PFSK-1 (cell line): Measurements from ENCODE around the gene EIF2AK3.

Source experiments
- FOXP2 ChIP-seq: optimal IDR thresholded peaks from 2 replicates; pipeline ENCODE3; 2011; ENCODE audit warnings: borderline replicate concordance, control low read depth, inconsistent platforms; ENCODE audit not compliant: insufficient read depth; ENCODE audit errors: extremely low read length, extremely low read depth
- POLR2AphosphoS5 ChIP-seq: IDR thresholded peaks from 2 replicates; pipeline ENCODE4 v1.6.1; 2012; ENCODE audit warnings: low read depth, mild to moderate bottlenecking, control low read depth, low read length, moderate library complexity
- SIN3A ChIP-seq: IDR thresholded peaks from 2 replicates; pipeline ENCODE4 v1.6.1; 2012; ENCODE audit warnings: mild to moderate bottlenecking, low read length, moderate library complexity, borderline replicate concordance; ENCODE audit not compliant: insufficient read depth
- TAF1 ChIP-seq: IDR thresholded peaks from 2 replicates; pipeline ENCODE4 v1.6.1; 2012; ENCODE audit warnings: low read length, control low read depth, borderline replicate concordance; ENCODE audit not compliant: insufficient read depth
- TF ChIP-seq, protein P1 (sequence below), 2 experiments: IDR thresholded peaks; 2 replicates each; pipeline versions ENCODE4 v1.6.1 to v1.8.0; 2011 to 2012; ENCODE audit warnings: low read depth in 2 of 2, low read length in 2 of 2, control low read depth in 1 of 2, inconsistent platforms in 1 of 2, mild to moderate bottlenecking in 1 of 2, moderate library complexity in 1 of 2; ENCODE audit not compliant: insufficient read depth in 1 of 2

EIF2AK3 gene

DNA sequence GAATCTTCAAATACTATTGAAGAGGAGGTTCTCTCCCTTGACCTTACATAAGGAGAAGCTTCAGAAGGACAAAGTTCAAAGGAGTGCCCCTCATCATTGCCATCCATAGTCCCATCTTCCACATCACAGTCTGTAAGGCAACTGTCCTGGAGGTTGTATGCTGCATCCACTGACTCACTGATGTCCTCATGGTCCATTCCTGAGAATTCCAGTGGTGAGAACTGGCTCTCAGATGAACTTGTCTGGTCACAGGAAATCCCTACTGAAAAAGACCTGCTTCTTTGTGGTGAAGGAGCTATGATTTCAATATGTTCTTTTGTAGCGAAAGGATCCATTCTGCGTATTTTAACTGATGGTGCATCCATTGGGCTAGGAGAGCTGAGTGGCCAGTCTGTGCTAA, 52.2 kb downstream of the EIF2AK3 start:
- no peak for TF ChIP-seq FOXP2

DNA sequence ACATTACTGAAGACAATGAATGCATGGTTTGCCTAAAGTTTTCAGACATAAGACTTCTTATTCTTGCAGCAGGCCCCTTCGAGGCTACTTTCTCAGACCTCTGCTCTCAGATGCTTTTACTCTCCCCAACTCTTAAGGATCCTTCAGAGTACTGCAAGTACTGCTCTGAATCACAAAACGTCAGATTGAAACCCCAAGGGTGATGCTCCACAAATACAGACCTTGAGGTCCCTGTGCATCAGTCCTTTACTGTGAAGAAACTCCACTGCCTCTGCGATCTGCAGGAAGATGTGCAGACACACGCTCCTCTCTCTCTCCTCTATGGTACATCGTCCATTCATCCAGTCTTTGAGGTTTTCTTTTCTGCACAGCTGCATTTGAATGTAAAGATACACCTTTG, 52.8 kb downstream of the EIF2AK3 start:
- TF ChIP-seq, protein P1, sequence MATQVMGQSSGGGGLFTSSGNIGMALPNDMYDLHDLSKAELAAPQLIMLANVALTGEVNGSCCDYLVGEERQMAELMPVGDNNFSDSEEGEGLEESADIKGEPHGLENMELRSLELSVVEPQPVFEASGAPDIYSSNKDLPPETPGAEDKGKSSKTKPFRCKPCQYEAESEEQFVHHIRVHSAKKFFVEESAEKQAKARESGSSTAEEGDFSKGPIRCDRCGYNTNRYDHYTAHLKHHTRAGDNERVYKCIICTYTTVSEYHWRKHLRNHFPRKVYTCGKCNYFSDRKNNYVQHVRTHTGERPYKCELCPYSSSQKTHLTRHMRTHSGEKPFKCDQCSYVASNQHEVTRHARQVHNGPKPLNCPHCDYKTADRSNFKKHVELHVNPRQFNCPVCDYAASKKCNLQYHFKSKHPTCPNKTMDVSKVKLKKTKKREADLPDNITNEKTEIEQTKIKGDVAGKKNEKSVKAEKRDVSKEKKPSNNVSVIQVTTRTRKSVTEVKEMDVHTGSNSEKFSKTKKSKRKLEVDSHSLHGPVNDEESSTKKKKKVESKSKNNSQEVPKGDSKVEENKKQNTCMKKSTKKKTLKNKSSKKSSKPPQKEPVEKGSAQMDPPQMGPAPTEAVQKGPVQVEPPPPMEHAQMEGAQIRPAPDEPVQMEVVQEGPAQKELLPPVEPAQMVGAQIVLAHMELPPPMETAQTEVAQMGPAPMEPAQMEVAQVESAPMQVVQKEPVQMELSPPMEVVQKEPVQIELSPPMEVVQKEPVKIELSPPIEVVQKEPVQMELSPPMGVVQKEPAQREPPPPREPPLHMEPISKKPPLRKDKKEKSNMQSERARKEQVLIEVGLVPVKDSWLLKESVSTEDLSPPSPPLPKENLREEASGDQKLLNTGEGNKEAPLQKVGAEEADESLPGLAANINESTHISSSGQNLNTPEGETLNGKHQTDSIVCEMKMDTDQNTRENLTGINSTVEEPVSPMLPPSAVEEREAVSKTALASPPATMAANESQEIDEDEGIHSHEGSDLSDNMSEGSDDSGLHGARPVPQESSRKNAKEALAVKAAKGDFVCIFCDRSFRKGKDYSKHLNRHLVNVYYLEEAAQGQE (IDR thresholded peaks at IDR 0.05; ENCODE audit: insufficient read depth in 1 of 2, low read depth in 2 of 2, low read length in 2 of 2) = no peak

- TF ChIP-seq POLR2AphosphoS5 = no peak
- TF ChIP-seq FOXP2 = no peak
- TF ChIP-seq, protein P1 (IDR thresholded peaks at IDR 0.05; ENCODE audit: insufficient read depth in 1 of 2, low read depth in 2 of 2, low read length in 2 of 2) = no peak
- TF ChIP-seq TAF1 = no peak
- no peak for TF ChIP-seq SIN3A
These were observed 59.1 kb downstream of the EIF2AK3 start for GRCh38 chr2:88568179-88568578.

- TF ChIP-seq, protein P1 (IDR thresholded peaks at IDR 0.05; ENCODE audit: insufficient read depth in 1 of 2, low read depth in 2 of 2, low read length in 2 of 2) = no peak
- no peak for TF ChIP-seq POLR2AphosphoS5
- no peak for TF ChIP-seq TAF1
- TF ChIP-seq FOXP2 = no peak
- TF ChIP-seq SIN3A = no peak
These were observed 62.9 kb downstream of the EIF2AK3 start for GRCh38 chr2:88564402-88564801.

DNA sequence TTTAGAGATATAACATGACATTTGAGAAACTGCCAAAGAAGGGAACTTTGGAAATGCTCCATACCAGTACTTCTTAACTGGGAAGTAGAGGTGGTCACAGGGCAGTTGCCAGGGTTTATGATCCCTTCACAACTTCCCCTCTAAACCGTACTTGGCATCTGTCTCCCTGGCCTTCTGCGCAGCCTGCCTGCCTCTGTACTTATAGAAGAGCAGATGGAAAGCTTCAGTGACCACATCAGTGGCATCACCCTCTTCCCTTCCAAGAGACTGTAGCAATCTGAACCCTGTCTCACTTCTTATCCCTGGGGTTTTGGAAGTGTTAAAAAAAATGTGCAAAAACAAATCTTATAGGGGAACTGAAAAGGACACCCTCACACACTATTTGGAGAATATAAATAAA, 64.1 kb downstream of the EIF2AK3 start:
- TF ChIP-seq, protein P1 (IDR thresholded peaks at IDR 0.05; ENCODE audit: insufficient read depth in 1 of 2, low read depth in 2 of 2, low read length in 2 of 2) = no peak
- TF ChIP-seq TAF1 (no peak), POLR2AphosphoS5 (no peak), FOXP2 (no peak), SIN3A (no peak)
